NCI-H82 treated with DMSO at 0.1 percent for 48 hours (cell line): ENCODE results near the gene ANKRD23.
"Not testable (repeated sequence)": the region's sequence is repeated elsewhere in the genome, so short reads cannot be mapped to it uniquely, and the experiment has no call there.

Source experiments
- DNase-seq: peaks from one replicate; lab custom pipeline; 2025; ENCODE audit not compliant: unreplicated experiment; lab: John Stamatoyannopoulos, UW

Gene ANKRD23

DNA sequence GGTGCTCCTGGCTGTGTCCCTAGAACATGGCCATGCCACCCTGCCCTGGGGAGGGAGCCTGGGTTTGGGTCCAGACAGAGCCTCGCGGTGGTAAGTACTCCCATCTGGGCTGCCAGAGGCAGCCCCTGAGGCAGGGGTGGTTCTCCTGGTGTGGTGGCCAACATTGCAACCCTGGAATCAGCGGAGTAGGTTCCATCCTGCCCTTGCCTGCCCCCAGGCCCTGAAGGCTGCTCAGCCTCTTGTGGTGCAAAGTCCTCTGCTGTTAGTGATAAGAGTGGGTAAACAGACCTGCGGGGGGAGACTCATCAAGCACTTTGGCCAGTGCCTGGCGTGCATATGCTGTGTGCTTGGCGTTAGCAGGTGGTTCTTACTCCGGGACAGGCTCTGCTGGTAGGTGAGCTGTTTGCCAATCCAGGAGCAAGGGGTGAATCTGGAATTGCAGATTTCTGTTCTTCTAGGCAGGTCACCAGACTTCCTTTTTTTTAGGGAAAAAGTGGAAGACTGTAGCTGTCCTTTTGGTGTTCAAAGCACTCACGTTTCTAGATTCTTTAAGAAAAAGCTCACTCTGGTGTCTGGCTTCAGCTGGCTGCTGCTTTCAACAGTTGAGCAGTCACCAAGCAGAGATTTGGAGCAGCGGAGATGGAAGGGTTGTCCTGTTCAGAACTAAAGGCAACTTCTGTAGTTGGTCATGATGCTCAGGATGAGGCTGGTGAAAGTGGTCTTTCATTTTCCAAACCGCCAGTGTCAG is 24.5 kb downstream of the ANKRD23 start:
- no peak for DNase-seq

DNA sequence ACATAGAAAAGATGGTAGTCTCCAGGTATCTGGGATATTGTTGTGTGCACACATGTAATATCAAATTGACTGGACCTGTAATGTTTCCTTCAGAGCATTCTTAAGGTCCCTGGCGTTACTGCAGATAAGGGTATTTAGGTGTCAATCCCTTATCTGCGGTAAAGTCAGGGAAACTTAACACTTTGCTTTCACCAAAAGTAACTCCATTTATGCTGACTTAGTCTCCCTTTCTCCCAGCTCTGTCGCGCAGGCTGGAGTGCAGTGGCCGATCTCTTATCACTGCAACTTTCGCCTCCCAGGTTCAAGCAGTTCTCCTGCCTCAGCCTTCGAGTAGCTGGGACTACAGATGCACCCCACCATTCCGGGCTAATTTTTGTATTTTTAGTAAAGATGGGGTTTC is 25.9 kb downstream of the ANKRD23 start:
- no peak for DNase-seq

DNA sequence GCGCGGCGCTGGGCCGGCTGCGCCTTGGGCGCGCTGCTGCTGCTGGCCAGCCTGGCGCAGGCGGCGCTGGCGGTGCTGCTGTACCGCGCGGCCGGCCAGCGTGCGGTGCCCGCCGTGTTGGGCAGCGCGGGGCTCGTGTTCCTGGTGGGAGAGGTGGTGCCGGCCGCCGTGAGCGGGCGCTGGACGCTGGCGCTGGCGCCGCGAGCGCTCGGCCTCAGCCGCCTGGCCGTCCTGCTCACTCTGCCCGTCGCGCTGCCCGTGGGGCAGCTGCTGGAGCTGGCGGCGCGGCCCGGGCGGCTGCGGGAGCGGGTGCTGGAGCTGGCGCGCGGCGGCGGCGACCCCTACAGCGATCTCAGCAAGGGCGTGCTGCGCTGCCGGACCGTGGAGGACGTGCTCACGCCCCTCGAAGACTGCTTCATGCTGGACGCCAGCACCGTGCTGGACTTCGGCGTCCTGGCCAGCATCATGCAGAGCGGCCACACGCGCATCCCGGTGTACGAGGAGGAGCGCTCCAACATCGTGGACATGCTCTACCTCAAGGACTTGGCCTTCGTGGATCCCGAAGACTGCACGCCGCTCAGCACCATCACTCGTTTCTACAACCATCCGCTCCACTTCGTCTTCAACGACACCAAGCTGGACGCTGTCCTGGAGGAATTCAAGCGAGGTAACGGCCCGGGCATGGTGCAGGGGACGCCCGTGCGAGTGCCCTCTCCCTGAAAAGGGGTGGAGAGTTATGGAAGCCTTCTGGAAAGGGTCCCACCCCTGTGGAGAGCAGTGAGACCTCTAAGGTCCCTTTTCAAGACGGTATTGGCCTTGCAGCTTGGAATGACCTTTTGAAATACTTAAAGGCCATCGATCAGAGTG is 26.8 kb downstream of the ANKRD23 start:
- DNase-seq, result no peak

GRCh38 chr2:96816127-96816835 is 27.5 kb downstream of the ANKRD23 start, which contains the start of gene CNNM3:
Gene CNNM3, plus strand, starts transcription at chr2:96816268. Its CDS starts 10 bp downstream, at chr2:96816278.
- peak; percentile 72 for DNase-seq

DNA sequence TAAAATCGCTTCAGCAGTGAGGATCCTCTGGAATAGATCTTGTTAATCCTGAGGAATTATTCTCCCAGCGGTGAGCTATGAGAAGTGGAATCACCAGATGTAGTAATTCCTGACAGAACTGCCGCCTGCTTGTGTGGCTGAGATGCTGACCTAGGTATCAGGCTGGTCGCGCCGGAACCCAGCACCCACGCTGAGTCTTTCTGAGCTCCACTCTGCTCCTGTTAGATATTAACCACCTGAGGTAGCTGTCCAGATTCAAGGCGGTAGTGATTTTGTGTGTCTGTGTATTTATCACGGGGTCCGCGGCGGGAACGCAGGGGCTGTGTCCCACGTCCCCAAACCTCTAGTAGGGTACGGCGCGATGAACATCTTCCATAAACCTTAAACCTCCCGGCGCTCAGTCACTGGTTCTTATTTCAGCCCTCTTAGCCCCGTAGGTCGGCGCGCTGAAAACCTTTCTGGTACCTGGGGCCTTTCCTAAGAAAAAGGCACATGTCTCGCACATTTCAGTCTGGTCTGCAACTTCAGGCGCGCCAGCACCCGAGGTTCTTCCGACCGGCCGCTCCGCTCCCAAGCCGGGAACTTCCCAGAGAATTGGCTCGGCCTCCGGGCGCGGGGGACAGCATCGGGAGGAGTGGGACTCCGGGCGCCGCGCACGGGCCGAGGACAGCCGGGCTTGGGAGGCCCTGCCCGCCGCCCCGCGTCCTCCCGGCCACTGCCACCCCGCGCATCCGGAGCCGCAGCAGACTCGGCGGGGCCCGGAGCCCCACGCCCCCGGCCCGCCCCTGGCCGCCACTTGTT is 28.3 kb downstream of the ANKRD23 start:
- peak; percentile 41 for DNase-seq

- DNase-seq, result no peak
These were observed 30.2 kb downstream of the ANKRD23 start for GRCh38 chr2:96813656-96814055.

DNA sequence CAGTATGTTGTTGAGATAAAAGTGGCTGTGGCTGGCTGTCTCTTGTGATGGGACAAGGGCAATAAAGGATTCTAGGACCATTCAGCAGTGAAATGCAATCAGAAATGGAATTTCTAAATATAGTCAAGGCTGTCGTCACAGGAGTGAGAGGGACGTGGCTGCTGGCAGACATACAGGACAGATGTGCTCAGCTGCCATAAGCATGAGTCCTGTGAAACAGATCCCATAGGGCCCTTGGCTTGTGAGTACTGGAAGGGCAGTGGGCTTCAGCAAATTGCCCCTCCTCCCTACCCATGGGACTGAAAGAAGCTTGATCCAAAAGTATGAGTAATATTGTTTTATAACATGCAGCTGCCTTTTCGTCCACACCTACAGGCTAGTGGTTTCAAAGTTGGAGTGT is 31.9 kb downstream of the ANKRD23 start:
- no peak for DNase-seq

- no peak for DNase-seq
These were observed 33.0 kb downstream of the ANKRD23 start for GRCh38 chr2:96810783-96811192.

DNA sequence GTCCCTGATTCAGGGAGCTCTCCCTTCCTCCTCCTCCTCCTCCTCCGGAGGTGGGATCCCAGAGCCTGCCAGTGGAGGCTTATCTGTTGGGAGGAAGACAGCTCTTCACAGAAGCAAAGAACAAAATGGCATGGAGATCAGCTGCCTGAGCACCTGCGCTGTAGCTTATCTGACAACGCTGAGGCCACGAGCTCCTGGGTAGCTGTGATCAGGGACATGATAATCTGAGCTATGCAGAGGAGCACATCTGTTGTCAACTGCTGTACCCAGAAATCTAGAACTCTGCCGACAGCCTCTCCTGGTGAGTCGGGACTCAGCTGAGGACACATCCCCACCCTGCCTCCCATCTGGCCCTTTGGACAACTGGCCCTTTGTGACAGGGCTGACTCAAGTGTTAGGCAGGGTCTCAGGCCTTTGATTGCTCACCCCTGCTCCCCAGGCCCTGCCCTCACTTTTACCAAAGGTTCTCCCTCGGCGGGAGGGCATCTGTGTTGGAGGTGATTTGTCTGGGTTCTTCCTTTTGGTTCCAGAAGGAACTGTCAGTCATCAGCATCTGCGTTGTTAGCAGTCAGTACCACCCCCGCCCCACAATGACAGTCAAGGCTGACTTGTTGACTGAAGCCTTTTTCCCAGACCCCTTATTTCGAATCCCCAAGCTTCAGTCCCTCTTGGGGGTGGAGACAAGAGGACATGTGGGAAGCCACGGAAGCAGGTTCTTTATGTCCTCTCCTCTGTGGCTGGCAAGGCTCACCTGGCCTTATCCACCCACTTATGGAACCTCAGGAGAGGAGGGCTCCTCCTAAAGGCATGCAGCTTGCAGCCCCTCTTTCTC is 33.7 kb downstream of the ANKRD23 start:
- no peak for DNase-seq

DNA sequence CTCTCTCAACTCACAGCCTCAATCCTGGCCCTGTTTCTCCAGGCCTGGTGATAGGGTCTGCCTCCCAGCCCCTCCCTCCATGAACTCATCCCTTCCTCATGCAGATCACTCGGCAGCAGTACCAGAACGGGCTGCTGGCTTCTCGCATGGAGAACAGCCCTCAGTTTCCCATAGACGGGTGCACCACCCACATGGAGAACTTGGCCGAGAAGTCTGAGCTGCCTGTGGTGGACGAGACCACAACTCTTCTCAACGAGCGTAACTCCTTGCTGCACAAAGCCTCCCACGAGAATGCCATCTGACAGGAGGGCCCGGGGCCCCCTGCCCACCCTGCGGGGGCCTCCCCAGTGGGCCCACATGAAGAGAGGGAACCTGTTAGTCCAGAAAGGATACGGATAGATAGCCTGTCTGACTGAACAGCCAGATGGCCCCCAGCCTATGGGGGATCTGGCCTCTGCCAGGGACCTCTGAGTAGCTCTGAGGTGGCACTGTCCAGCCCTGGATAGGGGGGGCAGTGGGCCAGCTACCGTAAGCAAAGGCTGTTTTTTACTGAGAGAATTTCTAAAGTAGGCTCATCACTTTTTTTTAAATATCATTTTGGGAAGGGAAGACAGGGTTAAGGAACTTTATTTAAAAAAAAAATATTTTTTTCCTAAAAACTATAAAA is 34.5 kb downstream of the ANKRD23 start:
- no peak for DNase-seq

DNA sequence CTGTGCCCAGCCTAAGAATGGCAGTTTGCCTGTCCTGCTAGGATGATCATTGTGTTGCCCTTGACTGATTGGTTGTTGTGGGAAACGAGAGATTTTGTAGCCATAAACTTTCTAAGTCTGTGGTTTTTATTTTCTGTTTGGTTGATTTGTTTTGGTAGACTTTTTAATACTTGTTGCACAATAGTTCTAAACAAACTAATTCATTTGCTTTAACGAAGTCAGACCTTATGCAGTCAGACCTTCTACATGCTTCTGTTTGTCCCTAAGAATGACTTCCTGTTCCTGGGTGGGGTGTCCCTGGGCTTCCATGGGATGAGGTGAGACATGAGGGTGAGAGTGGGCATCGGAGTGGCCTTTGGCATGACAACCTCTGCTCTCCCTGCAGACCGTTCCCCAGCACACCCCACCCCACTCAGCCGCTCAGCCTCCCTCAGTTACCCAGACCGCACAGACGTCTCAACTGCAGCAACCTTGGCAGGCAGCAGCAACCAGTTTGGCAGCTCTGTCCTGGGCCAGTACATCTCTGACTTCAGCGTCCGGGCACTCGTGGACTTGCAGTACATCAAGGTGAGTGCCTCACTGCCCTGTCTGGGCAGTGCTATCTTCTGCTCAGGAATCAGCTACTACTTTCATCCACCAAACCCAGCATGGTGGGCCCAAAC is 35.5 kb downstream of the ANKRD23 start:
- DNase-seq, result no peak

DNA sequence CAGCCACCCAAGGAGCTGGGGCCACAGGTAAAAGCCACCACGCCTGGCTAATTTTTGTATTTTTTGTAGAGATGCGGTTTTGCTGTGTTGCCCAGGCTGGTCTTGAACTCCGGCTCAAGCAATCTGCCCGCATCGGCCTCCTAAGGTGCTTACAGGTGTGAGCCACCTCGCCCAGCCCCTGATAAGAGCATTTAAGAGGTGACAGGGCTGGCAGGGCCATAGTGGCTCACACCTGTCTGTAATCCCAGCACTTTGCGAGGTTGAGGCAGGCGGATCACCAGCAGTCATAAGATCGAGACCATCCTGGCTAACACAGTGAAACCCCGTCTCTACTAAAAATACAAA is 36.7 kb downstream of the ANKRD23 start:
- DNase-seq, result no peak

DNA sequence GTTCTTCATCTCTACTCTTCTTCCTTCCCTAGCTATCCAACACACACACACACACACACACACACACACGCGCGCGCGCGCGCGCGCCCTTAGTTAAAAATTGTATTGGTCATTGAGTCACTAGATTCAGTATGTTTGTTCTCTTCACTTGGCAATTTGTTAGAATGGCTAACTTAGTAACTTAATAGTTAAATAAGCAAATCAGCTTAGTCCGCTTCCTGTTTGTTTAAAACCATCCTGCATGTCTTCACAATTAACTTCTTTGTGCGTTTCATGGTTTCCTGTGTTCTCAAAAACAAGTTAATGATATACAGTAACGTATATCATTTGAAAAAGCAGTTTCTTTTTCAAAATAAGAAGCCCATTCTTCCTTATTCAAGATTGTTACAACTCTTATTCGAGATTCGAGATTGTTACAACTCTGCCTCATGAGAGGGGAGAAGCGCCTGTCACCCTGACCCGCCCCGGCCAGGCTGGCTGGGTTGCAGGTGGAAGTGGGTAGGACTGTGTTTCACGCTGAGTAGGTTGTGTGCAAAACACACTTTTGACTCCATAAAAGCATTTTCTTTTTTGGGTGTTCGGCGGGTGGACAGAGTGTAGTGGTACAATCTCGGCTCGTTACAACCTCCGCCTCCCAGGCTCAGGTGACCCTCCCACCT is 37.2 kb downstream of the ANKRD23 start:
- no peak for DNase-seq

DNA sequence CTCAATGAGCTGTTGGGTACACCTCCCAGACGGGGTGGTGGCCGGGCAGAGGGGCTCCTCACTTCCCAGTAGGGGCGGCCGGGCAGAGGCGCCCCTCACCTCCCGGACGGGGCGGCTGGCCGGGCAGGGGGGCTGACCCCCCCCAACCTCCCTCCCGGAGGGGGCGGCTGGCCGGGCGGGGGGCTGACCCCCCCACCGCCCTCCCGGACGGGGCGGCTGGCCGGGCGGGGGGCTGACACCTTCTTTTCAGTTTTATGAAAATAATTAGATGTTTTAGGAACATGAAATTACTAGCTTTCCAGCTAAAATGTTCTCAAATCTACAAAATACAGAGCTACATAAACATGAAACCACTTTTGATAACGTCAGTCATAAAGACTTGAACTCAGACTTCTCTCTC is 37.9 kb downstream of the ANKRD23 start:
- DNase-seq, result not testable (repeated sequence)

GRCh38 chr2:96804986-96805385 is 38.8 kb downstream of the ANKRD23 start:
- DNase-seq, result no peak

DNA sequence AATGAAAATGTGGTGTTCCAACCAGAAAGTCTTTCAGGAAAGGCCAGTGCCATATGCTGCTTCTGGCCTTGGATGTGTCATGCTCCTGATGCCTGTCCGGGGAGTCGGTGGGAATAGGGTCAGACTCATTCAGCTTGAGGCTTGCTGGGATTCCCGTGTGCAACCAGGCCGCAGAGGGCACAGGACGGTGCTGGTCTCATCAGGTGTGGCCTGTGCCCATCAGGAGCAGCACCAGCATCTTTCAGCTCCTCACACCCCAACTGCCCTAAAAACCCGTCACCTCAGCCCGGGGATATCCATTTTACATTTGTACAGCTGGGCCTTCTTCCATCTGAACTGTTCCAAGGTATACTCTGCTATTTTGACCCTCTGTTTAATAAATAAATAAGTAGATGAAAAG is 41.1 kb downstream of the ANKRD23 start:
- no peak for DNase-seq

- DNase-seq, result no peak
These were observed 41.8 kb downstream of the ANKRD23 start for GRCh38 chr2:96801786-96802595.
